ENCODE results near the gene DAZAP2.
A peak's percentile ranks its signal among the peaks of the same experiment; 100 is the strongest.
"Not testable (repeated sequence)": the region's sequence is repeated elsewhere in the genome, so short reads cannot be mapped to it uniquely, and the experiment has no call there.

Gene DAZAP2

DNA sequence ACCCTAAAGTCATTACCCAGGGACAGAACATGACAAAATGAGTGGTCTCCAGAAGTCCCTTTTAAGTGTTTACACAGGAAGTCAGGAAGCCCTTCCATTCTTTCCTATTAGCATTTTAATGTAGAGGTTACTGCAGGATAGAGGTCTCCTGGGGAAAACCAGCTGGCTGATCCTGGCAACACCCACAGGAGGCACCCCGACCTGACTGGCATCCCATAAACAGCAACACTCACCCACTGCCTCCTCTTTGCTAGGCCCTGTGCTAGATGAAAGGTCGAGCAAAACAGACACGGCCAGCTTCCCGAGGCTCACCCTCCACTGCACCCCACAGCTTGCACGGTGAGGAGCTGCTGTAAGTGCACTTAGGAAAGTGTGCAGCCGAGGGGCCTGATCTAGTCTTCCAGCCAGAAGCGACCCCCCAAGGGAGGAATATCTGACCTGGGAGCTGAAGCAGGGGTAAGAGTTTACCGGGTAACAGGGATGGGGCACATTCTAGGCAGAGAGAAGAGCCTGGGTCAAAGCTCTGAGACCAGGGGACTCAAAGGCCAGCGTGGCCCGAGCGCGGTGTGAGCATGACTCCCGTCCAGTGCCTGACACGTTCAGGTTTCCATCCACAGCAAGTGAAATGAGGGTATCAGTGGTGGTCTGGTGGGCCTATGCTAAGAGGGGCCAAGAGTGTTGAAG, 9.0 kb downstream of the DAZAP2 start:
- no peak for DNase-seq

DNA sequence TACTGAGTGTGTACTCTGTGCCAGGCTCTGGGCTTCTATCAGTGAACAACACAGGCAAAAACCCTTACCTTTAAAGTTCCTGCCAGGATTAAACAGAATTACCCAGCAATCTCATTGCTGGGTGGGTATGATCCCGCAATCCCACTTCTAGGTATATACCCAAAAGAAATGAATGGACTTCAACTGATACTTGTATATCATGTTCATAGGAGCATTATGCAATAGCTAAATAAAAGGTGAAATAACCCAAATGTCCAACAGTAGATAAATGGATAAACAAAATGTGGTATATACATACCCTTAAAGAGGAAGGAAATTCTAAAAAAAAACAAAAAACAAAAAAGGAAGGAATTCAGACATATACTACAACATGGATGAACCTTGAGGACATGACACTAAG, 14.7 kb downstream of the DAZAP2 start:
- no peak for DNase-seq

DNA sequence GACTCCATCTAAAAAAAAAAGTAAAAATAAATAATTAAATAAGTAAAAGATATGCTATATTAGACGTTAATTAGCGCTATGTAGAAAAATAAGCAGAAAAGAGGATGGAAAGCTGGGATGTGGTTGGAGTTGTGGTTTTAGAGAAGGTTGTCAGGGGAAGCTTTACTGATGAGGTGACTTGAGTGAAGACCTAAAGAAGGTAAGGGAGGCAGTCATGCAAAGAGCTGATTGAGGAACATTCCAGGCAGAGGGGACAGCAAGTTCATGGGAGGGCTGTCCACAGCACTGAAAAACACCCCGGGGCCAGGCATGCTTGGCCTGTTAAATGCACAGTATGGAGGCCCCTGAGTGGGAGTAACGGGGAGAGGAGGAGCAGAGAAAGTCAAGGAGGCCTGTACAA, 15.9 kb downstream of the DAZAP2 start:
- no peak for DNase-seq

DNA sequence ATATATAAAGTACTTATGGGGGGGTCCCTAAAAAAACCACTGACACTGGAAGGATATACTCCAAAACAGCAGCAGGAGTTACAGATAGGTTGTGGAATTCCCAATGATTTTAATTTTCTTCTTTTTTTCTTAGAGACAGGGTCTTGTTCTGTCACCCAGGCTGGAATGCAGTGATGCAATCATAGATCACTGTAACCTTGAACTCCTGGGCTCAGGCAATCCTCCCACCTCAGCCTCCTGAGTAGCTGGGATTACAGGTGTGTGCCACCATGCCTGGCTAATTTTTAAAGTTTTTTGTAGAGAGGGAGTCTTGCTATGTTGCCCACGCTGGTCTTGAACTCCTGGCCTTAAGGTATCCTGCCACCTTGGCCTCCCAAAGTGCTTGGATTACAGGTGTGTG, 21.0 kb downstream of the DAZAP2 start:
- not testable (repeated sequence) for DNase-seq

DNA sequence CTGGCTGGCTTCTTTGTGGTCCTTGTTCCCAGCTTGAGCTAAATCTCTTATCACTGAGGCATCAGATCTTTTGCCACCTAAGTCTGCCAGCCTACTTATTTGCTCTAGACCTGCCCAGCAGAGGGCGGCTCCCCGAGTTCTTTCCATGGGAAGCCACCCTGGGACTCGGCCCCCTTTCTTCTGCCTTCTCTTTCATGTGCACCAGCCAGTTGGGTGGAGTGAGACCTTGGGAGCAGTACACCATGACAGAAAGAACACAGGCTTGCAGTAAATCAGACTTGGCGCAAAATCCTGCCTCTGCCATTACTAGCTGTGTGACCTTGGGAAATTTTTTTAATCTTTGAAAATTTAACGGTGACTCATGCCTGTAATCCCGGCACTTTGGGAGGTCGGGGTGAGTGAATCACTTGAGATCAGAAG, 24.1 kb downstream of the DAZAP2 start:
- peak; percentile 73 for DNase-seq

DNA sequence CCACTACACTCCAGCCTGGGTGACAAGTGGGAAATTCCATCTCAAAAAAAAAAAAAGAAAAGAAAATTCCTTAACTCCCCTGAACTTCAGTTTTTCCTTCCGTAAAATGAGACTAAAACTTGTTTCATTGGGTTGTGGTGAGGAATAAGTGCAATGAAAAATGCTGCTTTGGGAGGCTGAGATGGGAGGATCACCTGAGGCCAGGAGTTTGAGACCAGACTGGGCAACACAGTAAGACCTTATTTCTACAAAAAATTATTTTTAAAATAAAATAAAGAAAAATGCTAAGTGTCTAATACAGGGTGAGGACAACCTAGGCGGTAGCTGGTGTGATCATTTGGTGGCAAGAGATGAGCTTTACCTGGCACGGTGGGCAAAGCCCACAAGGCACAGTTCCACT, 24.7 kb downstream of the DAZAP2 start:
- DNase-seq: no peak

DNA sequence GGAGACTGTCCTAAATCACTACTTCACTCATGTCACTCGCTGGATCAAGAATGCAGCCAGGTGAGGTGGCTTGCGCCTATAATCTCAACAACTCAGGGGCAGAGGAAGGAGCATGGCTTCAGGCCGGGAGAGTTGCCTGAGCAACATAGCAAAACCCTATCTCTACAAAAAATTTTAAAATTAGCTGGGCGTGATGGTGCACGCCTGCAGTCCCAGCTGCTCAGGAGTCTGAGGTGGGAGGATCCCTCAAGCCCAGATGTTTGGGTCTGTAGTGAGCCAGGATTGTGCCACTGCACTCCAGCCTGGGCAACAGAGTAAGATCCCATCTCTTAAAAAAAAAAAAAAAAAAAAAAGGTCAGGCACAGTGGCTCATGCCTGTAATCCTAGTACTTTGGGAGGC, 25.7 kb downstream of the DAZAP2 start:
- no peak for DNase-seq

DNA sequence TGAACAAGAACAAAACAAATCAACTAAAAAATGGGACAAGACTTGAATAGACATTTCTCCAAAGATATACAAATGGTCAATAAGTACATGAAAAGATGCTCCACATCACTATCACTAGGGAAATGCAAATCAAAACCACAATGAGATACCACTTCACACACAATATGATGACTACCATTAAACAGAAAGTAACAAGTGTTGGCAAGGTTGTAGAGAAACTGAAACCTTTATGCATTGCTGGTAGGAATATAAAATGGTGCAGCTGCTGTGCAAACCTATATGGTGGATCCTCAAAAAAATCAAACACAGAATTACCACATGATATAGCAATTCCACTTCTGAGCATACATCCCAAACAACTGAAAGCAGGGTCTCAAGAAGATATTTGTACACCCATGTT, 26.4 kb downstream of the DAZAP2 start:
- no peak for DNase-seq

DNA sequence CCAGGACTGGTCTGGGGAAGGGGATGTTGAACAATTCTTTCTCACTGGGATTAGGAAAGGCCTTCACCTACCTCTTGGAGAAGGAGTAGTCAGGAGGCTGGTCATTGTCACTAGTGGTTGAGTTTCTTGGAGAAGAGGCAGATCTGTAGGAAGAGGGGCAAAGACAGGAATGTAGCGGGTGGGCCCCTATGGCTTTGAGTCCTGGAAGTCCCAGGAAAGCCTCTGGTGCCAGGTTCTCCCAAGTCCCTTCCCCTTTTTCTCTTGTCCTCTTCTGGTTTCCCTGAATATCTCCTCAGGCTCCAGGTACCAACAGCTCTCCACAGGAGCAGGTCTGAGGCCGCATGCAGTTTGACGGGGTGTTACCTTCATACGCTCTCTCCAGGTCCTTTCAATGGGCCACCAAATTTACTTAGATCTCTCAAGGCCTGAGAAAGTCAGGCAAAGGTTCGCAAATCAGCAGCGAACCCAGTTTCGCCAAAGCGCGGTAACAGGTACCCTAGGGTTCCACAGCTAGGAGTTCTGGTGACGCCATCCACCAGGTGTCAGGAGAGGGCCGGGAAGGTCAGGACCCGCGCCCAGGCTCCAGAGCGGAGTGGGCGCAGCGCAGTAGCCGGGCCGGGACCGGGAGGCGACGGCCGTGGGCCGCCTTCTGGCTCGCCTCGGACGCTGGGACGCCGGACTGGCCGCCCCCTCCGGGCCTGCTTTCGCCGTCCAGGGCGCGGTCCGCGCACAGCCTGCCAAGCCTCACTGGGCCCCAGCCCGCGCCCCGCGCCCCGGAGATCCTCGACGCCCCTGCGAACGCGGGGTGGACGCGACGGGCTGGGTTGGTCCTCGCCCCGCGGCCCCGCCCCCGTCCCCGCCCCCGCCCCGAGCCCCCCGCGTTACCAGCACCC, 30.8 kb downstream of the DAZAP2 start:
- peak; percentile 35 for DNase-seq

DNA sequence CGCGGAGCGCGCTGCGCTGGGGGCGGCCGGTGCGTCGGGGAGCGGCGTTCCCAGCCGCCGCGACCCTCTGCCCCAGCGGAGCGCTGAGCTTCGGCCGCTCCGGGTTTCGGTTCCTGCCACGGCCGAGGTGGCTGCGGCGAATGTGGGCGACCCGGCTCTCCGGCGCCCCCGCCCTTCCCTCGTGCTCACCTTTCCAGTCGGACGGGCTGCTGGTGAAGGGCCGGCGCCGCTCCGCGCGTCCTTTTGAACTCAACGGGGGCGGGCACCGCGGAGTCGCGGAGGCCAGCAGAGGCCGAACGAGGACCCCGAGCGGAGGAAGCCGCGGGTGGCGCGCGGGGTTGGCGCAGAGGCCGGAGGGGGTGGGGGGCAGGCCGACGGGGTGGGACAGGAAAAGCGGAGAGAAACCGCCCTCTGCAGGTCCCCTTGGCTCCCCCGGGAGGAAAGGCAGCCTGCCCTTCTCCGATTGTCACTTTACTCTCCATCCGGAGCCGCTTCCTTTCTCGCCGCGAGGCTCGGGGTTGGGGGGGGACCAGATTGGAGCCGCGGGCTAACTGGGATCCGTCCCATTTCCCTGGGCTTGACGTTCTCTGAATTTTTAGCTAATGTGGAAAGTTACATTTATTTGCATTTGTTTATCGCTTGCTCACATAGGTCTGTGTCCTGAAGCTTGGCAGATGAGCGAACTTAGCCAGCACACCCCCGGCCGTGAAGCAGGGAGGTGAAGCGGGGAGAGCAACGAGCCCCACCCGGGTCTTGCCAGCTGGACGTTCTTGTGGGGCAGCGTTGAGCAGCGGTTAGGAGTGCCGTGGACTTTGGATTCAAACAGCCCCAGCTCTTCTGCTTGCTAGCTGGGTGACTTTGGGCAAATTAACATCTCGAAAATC, 31.7 kb downstream of the DAZAP2 start, which contains the start of gene SMAGP:
Gene SMAGP (minus strand): TSS at position 349 of the 884 bp plus-strand sequence. CDS start 1,137 bp downstream, outside the sequence.
- DNase-seq: peak; percentile 61

DNA sequence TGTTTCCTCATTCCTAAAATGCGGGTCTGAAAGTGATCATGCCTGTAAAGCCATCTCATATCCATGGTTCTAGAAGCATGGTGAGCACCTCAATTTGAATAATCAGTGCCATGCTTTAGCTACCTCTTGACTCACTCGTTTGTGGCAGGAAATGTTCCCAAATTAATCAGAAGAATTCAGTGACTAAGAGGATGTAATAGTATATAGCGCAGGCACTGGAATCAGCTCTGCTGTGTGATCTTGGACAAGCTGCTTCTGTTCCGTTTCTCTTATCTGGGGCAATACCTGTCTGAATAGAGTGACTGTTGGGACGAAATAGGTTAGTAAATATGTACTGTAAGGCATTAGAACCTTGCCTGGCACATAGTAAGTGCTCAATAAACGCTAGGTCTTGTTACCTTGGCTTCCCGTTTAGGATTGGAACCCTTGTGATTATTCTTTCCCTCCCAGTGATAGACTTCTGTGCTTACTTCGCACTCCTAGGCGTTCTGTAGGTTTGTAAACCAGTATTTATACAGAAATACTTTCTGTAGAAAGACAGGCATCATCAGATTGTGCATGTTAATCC, 32.4 kb downstream of the DAZAP2 start:
- peak; percentile 85 for DNase-seq

DNA sequence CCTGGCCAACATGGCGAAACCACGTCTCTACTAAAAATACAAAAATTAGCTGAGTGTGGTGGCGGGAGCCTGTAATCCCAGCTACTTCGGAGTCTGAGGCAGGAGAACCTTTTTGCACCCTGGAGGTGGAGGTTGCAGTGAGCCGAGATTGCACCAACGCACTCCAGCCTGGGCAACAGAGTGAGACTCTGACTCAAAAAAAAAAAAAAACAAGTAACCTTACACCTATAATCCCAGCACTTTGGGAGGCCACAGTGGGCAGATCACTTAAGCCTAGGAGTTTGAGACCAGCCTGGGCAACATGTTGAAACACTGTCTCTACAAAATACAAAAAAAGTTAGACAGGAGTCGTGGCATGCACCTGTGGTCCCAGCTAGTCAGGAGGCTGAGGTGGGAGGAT, 34.2 kb downstream of the DAZAP2 start:
- DNase-seq: not testable (repeated sequence)

DNA sequence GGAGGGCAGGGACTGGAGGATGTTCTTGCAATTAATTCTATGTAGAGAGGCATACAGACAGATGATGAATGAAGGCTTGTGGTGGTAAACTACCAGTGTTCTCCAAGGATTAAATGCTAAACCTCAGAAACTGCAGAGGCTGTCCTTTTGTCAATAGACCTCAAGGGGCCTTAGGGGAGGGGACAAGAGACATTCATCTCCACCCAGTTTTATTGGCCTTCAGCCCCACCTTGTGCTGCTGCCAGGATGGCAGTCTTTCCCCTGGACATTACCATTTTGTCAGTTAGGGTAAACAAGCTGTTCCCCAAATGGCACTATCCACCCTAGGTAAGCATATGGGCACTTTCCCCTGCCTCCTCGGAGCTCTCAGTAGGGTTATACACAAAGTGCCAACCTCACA, 36.5 kb downstream of the DAZAP2 start:
- DNase-seq: no peak

DNA sequence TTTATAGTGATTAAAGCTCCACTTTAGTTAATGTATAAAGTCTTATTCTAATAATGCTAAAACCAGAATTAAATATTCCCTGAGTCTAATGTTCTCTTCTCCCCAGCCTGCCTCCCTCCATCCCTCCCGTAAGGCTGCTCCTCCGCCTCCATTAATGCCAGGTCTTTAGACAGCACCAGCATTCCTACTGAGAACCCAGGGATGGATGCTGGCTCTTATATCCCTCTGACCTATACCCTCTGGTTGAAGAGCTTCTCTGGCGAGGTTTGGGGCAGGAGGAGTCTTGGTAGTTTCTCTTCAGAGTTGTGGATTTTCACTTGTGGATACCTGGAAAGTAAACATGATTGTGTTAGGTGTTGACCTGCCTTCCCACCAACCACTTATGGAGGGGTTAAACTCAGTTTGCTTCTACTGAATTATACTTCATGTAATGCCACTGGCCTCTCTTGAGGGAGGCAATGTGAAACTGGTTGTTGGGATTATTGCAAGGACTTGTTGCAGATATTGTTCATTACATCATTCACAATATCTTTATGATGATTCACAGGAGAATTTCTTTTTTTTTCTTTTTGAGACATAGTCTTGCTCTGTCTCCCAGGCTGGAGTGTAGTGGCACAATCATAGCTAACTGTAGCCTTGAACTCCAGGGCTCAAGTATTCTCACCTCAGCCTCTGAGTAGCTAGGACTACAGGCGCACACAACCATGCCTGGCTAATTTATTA, 42.7 kb downstream of the DAZAP2 start:
- peak; percentile 63 for DNase-seq

DNA sequence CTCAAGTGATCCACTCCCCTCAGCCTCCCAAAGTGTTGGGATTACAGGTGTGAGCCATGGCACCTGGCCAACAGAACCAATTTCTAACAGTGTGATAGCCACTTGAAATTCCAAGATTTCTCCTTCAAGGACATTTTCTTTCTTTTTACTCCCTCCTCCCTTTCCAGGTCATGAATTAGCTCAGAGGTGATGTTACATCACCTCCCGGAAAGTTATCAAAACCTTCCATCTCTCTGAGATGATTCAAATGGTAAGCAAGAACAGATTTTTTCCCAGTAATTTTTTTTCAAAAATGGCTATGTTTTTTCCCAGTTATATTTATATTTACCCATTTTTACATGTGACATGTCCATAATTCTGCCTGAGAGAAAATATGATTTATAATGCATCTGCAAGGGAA, 47.2 kb downstream of the DAZAP2 start:
- no peak for DNase-seq

DNA sequence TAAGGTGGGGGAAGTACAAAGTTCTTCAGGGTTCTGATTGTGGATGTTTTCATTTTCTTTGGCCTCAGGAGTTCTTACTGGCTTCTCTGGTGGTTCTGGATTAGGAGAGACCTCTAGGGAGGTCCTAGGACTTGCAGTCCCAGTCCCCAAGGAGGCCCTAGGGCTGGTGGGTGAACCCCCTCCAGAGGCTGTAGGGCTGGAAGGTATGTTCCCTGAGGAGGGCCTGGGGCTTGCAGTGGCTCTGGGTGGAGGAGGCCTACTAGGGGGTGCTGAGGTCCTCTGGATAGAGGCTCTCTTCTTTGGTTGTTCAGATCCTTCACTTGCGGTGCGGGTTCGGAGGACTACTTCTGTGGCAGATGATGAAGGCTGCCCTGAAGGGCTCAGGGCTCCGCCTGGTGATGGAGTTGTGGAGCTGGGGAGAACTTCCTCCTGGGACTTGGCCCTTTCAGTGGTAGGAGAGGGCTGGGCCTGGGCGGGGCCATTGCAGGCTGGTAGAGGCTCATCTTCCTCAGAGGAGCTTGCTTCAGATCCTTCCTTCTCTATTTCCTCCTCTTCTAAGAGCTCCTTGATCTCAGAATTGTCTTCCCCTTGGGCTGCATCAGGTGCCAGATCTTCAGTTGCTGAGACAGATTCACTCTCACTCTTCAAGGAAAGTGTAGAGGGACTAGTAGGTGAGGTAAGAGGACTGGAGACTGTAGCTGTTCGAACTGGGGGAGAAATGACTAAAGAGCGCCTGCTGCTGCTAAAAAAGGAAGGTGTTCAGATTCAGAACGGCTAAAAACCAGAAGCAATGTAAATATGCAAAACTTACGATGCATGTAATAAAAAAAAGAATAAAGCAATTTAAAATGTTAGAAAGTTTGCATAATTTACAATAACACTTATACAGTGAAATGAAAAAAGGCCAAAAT, 53.2 kb downstream of the DAZAP2 start:
- DNase-seq: not testable (repeated sequence)
